ENCODE data around the gene ADCK1. TPM values are rescaled to one million over a fixed set of nuclear protein-coding genes. Genes with fewer than 3 reads are reported as not detected.
A peak's percentile ranks its signal among the peaks of the same experiment; 100 is the strongest.
"Not testable (repeated sequence)": the region's sequence is repeated elsewhere in the genome, so short reads cannot be mapped to it uniquely, and the experiment has no call there.

The ADCK1 gene
- total RNA-seq, 1 experiment from 2014 or later, result 5.1 TPM

- no peak for DNase-seq (ENCODE audit: low read depth)
Observed at GRCh38 chr14:77864580-77864979, 64.7 kb downstream of the ADCK1 start.

GRCh38 chr14:77865455-77865854 is 65.5 kb downstream of the ADCK1 start:
- DNase-seq (ENCODE audit: low read depth), result no peak

DNA sequence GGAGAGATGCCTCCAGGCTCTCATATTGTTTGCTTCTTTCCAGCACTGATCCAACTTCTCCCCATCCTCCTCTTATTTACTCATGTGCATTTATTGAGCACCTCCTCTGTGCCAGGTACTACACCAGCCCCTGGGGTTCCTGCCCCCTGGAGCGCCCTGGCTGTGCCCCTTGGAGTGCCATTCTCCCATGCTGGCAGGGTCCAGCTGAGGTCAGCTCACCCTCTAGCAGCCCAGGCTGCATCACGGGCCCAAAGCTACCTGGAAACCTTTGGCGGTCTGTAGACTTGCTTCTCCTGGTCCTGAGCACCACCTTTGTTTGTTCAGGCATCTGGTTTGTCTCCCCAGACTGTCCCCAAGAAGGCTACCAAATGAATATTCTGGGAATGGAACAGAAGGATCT is 67.0 kb downstream of the ADCK1 start:
- DNase-seq (ENCODE audit: low read depth), result no peak

DNA sequence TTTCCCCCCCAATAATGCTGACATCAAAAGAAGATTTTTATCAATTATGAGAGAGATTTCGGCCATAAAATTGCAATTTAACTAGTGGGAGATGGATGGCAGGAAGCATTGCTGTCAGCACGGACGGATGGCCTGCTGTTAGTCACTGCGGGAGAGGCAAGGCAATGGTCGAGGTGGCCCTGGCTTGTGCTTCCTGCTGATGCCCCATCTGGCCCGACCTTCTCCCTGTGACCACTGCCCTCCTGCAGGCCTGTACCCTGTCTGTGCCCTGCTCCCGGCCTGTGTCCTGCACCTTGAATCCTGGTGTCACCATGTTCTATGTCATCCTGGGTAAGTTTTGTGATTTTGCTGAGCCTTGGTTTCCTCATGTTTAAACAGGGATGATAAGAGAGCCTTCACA is 67.6 kb downstream of the ADCK1 start:
- DNase-seq (ENCODE audit: low read depth), result no peak

GRCh38 chr14:77868552-77869285 is 68.8 kb downstream of the ADCK1 start:
- peak; percentile 14 for DNase-seq (ENCODE audit: low read depth)

DNA sequence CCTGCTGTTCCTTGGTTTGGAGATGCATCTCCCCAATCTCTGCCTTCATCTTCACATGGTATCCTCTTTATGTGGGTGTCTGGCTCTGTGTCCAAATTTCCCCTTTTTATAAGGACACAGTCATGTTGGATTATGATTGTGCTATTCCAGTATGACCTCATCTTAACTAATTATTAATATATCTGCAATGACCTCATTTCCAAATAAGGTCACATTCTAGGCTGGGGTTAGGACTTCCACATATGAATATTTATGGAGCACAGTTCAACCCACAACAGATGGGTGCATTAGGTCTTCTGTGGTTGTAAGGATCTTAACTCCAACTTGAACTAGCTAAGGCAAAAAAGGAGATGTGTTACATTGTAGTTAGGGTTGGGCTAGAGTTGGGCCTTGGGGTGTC is 69.4 kb downstream of the ADCK1 start:
- DNase-seq (ENCODE audit: low read depth), result no peak

DNA sequence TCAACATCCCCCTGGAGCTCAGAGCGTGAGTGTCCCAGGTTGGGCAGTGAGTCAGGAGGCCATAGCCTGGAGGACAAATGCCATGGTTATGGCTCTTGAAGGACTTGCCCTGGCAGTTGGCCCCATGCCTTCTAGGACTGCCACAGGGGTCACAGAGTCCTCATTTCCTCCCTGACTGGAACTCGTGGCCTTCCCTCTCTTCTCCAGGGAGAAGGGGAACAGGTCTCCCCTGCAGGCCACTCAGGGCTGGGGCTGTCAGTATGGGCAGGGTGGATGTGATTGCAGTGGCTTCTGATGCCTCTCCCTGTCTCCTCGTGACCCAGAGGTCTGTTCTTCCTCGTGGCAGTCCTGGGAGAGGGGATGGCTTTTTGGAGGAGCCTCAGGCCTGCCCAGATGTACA is 70.7 kb downstream of the ADCK1 start:
- no peak for DNase-seq (ENCODE audit: low read depth)

DNA sequence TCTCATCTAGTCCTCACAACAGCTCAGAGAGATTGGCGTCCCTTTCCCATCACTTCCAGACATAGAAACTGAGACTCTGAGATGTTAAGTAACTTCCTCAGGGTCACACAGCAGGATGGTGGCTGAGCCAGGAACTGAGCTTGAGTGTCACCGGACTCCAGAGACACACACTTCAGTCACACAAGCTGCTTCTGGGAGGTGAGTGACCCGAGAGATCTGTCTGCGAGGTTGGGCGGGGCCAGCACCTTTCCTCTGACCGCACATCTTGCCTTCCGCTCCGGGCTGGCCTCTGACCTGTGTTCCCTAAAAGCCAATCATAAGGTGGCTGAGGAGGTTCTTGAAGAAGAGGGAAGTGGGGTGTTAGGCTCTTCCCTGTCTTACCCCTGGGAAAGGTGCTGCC is 72.2 kb downstream of the ADCK1 start:
- DNase-seq (ENCODE audit: low read depth), result no peak

GRCh38 chr14:77872983-77873382 is 73.1 kb downstream of the ADCK1 start:
- DNase-seq (ENCODE audit: low read depth), result no peak

DNA sequence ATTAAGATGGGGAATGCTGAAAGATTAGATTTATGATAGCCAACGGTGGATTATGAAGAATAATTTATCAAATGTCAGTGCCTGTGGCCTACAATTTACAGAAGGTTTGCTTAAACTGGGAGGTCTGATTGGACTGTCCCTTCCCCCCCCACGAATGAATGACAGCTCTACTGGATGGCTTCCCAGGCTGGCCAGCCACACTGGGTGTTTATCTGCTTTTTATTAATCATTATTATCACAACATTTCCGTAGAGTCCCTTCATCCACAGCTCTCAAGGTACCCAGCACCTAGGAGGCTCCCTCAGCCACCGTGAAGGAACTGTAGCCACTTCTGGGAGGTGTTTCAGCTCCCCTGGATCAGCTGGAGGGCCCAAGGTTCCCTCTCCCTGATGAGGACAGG is 78.9 kb downstream of the ADCK1 start:
- no peak for DNase-seq (ENCODE audit: low read depth)

GRCh38 chr14:77880056-77880455 is 80.1 kb downstream of the ADCK1 start:
- no peak for DNase-seq (ENCODE audit: low read depth)

DNA sequence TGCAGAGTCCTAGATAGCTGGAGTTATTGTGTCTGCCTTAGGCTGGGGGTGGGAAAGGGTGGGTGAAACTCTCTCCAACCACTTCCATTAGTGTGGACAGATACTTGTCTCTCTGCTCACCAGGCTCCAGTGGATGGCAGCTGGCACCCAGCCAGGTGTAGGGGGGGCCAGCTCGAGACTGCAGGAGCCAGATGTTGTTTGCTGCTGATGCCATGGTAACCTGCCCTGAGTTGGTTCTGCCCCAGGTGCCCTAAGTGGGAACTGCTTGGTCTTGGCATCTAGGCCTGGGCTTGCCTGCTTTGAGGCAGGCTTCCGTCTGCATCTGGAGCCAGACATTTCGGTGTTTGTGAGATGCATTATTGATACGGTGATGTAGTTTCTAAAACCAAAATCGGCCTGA is 82.2 kb downstream of the ADCK1 start:
- DNase-seq (ENCODE audit: low read depth), result peak; percentile 38

DNA sequence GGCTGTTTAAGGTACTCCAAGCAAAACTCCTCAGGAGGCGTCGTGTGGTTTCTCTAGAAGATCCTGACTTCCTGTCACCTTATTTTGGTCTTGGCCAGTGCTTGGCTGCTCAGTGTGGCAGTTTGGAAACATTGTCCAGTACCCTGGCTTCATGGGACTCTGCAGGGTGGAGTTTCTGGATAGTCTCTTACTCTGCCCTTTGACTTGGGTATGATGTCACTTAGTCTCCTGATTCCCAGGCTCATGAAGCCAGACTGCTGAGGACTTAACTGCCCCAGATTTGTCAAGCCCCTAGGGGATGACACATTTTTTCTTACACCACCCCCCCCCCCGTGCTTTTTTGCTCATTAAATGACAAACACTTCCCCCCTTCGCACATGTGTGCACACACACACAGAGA is 82.7 kb downstream of the ADCK1 start:
- peak; percentile 52 for DNase-seq (ENCODE audit: low read depth)

DNA sequence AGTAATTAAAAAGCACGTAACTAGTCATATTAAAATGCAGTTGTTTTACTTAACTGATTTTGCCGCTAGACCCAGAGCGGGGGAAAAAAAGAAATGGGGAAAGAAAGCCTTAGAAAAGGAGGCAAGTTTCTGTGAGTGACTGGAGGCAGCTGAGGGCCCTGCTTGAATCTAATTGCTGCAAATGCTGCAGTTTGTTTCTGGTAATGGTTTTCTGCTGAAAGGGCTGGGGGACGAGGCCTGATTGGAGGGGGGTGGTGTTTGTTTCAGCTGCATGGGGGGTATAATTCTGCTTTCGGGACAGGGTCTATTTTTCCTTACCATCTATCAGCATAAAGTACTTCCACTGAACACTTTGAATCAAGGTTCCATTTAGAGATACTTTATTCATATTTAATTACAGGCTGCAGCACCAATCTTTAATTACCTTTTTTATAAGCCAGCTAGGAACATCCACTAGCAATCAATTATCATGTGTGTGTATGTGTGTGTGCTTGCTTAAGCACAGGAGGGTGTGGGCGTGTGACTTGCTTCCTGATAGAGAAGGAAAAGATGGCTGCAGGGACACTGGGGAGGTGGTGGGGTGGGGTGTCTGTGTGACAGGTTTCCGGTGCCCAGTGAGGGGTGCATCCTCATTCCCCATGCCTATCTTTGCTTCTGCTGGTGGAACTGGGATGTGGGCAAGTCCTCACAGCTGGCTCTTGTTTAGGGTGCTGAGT is 83.4 kb downstream of the ADCK1 start:
- no peak for DNase-seq (ENCODE audit: low read depth)

GRCh38 chr14:77883847-77884238 is 83.9 kb downstream of the ADCK1 start:
- no peak for DNase-seq (ENCODE audit: low read depth)

GRCh38 chr14:77885367-77885766 is 85.5 kb downstream of the ADCK1 start:
- no peak for DNase-seq (ENCODE audit: low read depth)

DNA sequence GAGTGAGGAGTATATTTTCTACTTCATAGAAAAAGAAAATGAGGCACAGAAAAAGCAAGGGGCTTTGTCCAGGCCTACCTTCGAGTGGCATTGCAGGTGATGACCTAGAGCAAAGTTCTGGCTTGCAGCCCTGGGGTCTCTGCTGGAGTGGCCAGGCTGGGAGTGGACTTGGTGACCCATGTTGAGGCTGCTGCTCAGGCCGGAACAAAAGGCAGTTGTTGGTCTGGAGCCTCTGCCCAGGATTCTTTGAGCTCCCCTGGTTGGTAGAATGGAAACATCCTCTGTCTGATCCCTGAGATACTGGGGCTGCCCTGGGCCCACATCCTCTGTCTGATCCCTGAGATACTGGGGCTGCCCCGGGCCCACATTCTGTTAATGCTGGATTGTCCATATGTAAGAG is 86.1 kb downstream of the ADCK1 start:
- no peak for DNase-seq (ENCODE audit: low read depth)

- not testable (repeated sequence) for DNase-seq (ENCODE audit: low read depth)
Observed at GRCh38 chr14:77888903-77889302, 89.0 kb downstream of the ADCK1 start.

DNA sequence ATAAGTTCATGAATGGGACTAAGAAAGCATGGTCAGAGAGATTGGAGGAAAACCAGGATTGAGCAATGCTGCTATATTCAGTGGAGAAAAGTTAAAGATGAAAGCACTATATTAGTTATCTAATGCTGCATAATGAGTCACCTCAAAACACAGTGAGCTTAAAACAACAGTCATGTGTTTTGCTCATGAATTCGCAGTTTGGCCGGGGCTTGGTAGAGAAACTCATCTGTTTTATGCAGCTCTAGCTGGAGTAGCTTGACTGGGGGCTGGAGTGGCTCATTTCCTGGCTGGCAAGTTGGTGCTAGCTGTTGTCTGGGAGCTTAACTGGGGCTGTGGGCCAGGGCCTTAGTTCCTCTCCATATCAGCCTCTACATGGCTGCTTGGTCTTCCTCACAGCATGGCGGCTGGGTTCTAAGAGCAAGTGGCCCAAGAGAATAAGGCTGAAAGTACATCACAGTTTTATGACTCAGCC is 90.1 kb downstream of the ADCK1 start:
- DNase-seq (ENCODE audit: low read depth), result peak; percentile 56

- DNase-seq (ENCODE audit: low read depth), result no peak
Observed at GRCh38 chr14:77890873-77891272, 91.0 kb downstream of the ADCK1 start.

GRCh38 chr14:77892381-77892871 is 92.5 kb downstream of the ADCK1 start:
- peak; percentile 38 for DNase-seq (ENCODE audit: low read depth)

DNA sequence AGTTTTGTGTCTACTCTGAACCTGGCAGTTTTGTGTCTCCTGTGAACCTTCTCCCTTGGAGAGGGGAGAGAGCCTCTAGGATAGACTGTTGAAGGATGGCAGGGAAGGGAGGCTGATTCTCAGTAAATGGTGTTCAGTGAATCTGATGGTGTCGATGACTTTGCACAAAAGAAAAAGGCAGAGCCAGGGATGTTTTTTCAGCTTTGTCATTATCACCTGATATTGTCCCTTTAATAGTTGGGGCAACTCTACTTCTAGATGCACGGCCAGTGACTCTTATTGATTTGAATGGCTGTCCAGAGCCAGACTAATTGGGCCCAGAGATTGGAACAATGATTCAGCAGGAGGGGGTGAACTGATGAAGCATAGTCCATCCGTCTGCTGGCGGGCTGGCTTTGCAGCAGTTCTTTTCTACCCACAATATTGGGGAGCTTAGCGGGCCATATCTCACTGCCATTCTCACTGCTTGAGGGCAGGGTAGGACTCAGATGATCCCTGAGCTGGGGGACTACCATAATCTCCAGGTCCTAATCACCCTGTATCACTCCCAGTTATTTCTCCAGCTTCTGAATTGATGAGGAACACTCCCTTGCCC is 93.1 kb downstream of the ADCK1 start:
- no peak for DNase-seq (ENCODE audit: low read depth)

GRCh38 chr14:77897374-77897773 is 97.5 kb downstream of the ADCK1 start:
- no peak for DNase-seq (ENCODE audit: low read depth)

Data from LHCN-M2 (cell line).